GM23248 (cell line): Measurements from ENCODE around the gene ARFIP2.

Experiments used
- EZH2 ChIP-seq: fragments of 200-600 bp; sonication (generic); IDR thresholded peaks from 2 replicates; pipeline ENCODE4 v1.6.1; 2018; ENCODE audit warnings: antibody characterized with exemption, mild to moderate bottlenecking; ENCODE audit not compliant: insufficient read depth, poor library complexity, severe bottlenecking
- EZH2phosphoT487 ChIP-seq: fragments of 200-600 bp; sonication (generic); IDR thresholded peaks from 2 replicates; pipeline ENCODE4 v1.6.1; 2018; ENCODE audit warnings: antibody characterized with exemption, moderate library complexity, mild to moderate bottlenecking, low read depth; ENCODE audit not compliant: insufficient read depth

DNA sequence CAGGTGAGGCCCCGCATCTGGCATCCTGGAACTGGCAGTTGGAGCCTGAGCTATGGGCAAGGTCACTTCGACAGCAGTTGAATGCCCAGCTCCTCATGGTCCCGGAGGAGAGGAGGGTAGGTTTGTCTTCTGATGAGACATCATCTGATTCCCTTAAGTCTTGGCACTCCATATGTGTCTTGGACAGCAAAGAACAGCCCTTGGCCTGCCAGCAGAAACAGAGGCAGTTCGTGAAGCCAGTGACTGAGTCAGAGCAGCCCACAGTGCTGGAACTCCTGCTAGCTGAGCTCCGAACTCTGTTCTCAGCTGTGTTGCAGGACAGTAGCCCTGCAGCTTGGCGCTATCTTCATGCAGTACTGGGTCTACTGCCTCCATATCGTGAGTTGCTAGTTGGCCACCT lies 17.0 kb upstream of the ARFIP2 start:
- no peak for TF ChIP-seq EZH2
- TF ChIP-seq EZH2phosphoT487 = no peak
